Smooth muscle cell of the brain vasculature (primary cell): ENCODE measurements around the gene ZCCHC4.

ENCODE experiments used
- DNase-seq: peaks from one replicate; pipeline ENCODE4 v3.0.0-alpha.2; 2012; ENCODE audit warnings: low read depth, low spot score

ZCCHC4 gene

DNA sequence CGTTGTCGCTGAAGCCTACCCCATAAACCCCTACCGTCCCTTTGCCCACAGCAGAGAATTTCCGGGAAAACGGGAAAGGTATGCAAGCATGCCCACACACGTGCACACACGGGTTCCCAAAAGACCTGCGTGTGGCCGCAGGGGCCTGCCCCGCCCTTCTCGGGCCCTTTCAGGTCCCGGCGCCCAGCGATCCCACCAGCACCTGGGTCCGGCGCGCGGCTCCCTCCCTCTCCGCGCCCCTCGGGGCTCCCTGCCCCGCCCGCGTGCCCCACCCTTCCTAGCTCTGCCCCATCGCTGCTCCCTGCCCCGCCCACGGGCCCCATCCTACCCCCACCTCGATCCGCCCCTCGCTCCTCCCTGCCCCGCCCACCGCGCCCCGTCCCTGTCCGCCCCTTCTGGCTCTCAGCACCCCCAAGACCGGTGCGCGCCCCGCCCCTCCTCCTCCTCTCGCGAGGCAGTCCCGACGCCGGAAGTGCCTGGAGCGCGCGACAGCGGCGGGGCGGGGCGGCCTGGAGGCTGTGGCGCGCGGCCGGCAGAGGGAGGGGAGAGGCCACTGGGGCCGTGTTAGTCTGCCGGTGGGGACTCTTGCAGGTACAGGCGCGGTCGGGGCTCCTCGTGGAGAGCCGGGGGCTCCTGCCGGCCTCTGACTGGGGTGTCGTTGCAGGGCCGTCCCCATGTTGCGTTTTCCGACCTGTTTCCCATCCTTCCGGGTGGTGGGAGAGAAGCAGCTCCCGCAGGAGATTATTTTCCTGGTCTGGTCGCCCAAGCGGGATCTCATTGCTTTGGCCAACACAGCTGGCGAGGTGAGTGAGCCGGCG lies 64.4 kb downstream of the ZCCHC4 start, which contains the start of gene ANAPC4:
Gene ANAPC4 (plus strand): TSS at position 510 of the 818 bp plus-strand sequence. CDS start 165 bp downstream, at position 675.
- DNase-seq, result peak; percentile 76

DNA sequence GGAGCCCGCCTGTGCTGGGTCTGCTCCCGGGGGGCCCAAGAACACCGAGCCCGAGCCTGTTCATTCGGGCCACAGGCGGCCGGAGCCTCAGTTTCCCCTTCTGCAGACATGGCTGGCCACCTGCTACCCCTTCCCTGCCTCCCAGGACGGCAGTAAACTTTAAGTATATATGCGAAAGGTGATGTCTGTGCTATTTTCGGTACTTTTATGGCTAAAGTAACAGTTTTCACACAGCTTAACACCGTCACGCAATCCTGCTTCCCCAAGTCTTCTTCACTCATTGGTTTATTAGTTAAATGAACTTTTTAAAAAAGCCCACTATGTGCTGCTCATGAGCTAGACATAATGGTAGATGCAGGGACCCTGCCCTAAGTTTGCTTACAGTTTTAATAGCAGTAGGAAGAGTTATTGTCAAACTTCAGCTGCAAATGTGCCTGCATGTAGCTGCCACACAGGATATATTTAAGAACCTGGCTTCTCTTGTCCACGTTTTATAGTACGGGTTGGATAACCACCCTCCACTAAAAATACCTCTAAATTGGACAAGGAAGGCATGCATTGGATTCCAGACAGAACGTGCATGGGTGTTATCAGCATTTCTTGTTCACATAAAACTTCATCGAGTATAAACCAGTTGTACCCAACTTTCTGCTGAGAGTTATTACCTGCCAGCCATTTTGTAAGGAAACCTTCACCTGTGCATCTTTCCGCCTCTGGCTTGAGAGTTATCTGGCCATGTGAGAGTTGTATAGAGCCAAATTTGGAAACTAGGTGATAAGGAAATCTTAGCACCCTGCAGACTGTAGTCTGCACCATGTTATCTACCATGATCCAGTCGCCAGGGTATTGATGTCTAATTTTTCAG lies 65.2 kb downstream of the ZCCHC4 start:
- DNase-seq, result no peak

GRCh38 chr4:25378437-25378743 lies 65.8 kb downstream of the ZCCHC4 start:
- no peak for DNase-seq

DNA sequence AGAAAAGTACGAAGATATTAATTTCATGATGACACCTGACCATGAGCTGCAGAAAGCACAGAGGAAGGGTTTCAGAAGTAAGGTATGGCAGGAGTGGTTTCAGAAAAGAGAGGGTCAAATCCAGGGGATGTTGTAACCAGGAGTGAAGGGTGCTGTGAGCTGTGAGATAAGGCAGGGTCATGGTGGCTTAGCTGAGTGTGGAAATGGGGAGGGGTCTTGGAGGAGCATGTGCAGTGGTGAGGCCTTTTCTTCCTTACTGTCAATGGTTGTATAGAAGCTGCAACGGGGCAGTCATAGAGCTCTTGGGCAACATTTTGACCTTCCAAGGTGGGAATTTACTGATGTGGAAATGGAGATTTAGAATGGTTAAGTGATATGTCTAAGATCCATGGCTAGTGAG lies 67.0 kb downstream of the ZCCHC4 start:
- no peak for DNase-seq

GRCh38 chr4:25383647-25384046 lies 71.1 kb downstream of the ZCCHC4 start:
- no peak for DNase-seq

GRCh38 chr4:25386926-25387325 lies 74.4 kb downstream of the ZCCHC4 start:
- no peak for DNase-seq

GRCh38 chr4:25397305-25397704 lies 84.7 kb downstream of the ZCCHC4 start:
- DNase-seq, result no peak

DNA sequence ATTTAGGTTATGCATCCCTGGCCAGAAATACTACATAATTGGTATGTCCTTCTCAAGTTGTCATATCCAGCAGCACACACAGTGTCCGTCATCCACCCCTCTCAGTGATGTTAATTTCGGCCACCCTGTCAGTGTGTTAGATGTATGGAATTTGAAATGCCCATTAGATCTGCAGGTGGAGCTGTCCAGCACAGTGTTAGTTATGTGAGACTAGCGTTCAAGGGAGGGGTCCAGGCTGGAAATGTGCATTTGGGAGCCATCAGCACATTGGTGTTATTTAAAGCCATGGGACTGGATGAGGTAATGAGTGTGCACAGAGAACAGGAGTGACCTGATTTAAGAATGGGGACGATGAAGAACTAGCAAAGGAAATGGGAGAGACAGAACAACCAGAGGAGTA lies 86.9 kb downstream of the ZCCHC4 start:
- no peak for DNase-seq

GRCh38 chr4:25401066-25401465 lies 88.5 kb downstream of the ZCCHC4 start:
- DNase-seq, result no peak

- DNase-seq, result no peak
These were observed 89.9 kb downstream of the ZCCHC4 start for GRCh38 chr4:25402521-25402920.

DNA sequence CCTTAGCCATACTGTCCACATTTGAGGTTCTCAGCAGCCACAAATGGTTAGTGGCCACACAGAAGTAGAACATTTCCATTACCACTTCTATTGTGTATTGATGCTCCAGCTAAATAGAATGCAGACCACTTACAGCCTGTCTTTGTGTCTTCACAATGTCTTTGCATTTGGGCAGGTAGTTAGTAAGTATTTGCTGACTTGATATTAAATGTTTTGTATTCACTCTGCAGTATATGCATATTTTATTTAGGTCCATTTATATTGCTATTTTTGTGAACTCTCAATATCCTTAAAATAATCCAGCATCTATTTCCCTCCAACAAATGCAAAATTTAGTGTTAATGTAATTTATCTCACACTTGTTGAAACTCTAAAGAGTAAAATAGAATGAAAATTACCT lies 91.1 kb downstream of the ZCCHC4 start:
- DNase-seq, result no peak

DNA sequence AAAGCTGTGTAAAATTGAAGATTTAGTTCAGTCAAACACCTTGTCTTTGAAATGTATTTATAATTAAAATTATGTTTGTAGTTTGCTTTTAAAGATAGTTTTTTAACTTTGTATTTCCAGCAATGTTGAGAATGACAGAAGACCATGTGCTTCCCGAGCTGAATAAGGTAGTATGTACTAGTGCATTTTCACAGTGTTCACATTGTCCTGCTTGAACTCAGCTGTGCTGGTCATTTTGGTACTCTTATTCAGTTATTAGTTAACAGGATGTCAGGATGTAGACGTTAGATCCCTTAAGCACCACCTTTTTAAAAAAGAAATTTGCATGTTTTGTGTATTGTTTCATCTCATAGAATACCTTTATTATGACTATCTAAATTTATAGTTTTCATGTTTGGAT lies 92.9 kb downstream of the ZCCHC4 start:
- no peak for DNase-seq

DNA sequence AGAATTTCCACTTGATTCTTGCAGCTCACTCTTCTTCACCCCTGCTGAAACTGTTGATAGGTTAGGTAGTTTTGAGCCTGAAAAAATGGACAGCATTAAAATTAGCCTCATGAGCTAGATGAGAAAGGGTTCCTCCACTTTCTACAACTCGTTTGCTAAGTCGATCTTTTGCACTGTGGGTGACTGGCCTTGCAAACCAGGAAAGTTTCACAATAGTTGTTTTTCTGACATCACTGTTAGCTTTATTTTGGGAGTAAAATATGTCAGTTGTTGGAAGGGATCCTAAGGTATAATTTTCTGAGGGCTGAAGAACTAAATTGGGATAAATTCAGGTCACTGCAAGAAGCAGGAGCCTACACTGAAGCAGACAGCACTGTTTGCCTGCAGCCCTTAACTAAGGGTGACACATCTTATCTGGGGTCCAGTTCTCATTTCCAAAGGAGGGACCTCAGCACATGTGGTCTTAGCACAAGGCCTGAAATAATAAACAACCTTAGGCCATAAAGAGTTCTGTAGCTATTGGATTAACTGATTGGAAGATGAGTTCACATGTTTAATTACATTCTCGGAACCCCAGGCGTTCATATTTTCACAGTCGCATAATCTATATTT lies 93.6 kb downstream of the ZCCHC4 start:
- no peak for DNase-seq

DNA sequence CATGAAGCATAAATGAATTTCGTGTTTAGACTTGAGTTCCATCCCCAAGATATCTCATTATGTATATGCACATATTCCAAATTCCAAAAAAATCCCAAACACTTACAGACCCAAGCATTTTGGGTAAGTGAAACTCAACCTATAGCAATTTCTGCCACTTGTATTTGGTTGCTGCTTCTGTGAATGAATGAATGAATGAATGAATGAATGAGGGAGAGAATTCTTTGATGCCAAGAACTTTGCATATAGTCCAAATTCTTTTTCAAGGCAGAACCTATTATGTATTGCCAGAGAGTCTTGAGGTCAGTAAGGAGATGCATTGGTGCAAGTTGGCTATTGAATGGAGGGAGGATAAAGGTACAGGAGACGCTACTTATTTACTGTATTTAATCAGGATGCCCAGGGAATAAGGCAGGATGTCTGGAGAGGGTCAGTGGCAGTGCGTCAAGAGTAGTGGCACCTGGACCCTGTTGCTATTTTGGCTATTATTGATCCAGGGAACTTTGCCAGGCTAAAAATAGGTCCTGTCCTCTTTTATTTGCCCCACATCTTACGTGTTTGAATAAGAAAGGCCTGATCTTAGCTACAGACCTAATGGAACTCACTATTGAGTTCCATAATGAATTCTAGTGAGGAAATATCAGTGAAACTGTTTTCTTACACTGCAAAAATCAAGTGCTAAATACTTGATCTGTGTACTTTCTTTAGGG lies 98.4 kb downstream of the ZCCHC4 start:
- DNase-seq, result no peak

DNA sequence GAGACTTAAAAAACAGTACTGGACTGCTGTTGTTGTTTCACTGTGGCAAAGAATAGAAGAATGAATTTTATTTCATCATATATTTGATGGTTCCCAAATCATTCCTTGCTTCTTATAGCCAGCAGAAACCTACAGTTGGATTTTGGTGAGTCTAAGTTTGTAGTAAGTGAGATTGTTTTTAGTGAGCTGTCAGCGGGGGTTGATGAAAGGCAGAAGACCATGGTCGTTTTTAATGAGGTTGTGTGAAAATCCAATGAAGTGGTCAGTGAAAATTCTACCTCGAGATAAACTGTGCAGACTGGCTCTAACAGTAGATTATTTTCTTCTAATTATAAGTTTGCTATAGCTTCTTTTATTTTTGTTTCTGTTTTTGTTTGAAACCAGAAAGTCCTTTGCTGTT lies 100.7 kb downstream of the ZCCHC4 start:
- no peak for DNase-seq

DNA sequence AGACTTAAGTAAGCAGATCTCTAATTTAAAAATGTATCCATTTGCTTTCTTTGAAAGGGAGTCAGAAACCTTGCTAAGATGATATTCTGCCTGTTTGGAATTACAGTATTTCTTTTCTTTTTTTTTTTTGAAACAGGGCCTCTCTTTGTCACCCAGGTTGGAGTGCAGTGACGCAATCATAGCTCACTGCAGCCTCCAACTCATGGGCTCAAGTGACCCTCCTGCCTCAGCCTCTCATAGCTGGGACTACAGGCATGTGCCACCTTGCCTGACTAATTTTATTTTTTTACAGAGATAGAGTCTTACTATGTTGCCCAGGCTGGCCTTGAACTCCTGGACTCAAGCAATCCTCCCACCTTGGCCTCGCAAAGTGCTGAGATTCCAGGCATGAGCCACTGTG lies 104.4 kb downstream of the ZCCHC4 start:
- no peak for DNase-seq
